Activated naive CD4-positive, alpha-beta T cell treated with anti-CD3 and anti-CD28 coated beads, Interleukin-2, amount 50 U/mL, for 72 hours (primary cell): Measurements from ENCODE around the gene LRRC27. TPM values are rescaled to one million over a fixed set of nuclear protein-coding genes. Genes with fewer than 3 reads are reported as not detected.
A peak's percentile ranks its signal among the peaks of the same experiment; 100 is the strongest.
"Not testable (repeated sequence)": the region's sequence is repeated elsewhere in the genome, so short reads cannot be mapped to it uniquely, and the experiment has no call there.

Experiments
- ATAC-seq, 2 donors: fragments of 150-1000 bp; cut with Tn5 transposase; 2 replicates each; pipeline ENCODE4 v1.10.0; 2021; ENCODE audit warnings: mild to moderate bottlenecking in 2 of 2, moderate library complexity in 2 of 2
- DNase-seq, 2 donors: peaks; one replicate each; pipeline ENCODE4 v3.0.0; 2021 to 2022; ENCODE audit warnings: low spot score in 2 of 2
- H3K27ac Mint-ChIP-seq, 2 donors: one replicate each; pipeline ENCODE4 v1.8.0; 2022; ENCODE audit warnings: mild to moderate bottlenecking in 2 of 2, mixed read lengths in 2 of 2
- H3K36me3 Mint-ChIP-seq, 2 donors: one replicate each; pipeline ENCODE4 v1.8.0; 2022; ENCODE audit warnings: mixed read lengths in 2 of 2
- H3K9me3 Mint-ChIP-seq, 2 donors: one replicate each; pipeline ENCODE4 v1.8.0; 2022; ENCODE audit warnings: mixed read lengths in 2 of 2
- total RNA-seq, 2 donors: library from RNA; stranded (reverse); gene quantifications; one replicate each; pipeline ENCODE4 v1.2.3, GENCODE V29; 2022

The LRRC27 gene
- 1 to 10 TPM; 4.1 to 7.2 TPM for total RNA-seq

- ATAC-seq = peak; percentile 83 to 92
These were observed at the start of gene LRRC27 for GRCh38 chr10:132331601-132332432. Gene LRRC27 (plus strand): TSS chr10:132332193. CDS start chr10:132333525, 1,332 bp downstream.

GRCh38 chr10:132282667-132283603 lies 49.1 kb upstream of the LRRC27 start:
- H3K9me3 Mint-ChIP-seq = no peaks in the 10 kb centered on the region
- peaks cover 0 to 8% of the 10 kb centered on the region in 2 donors for H3K36me3 Mint-ChIP-seq

More at GRCh38 chr10:132331601-132332432, at the start of gene LRRC27:
- Mint-ChIP-seq H3K27ac (peak within 1 kb of the TSS; percentile 95 to 98), H3K9me3 (no peaks in the 10 kb centered on the region), H3K36me3 (peaks cover 27 to 47% of the 10 kb centered on the region in 2 donors)
- peak; percentile 98 to 100 for DNase-seq

GRCh38 chr10:132283604-132284382 lies 48.2 kb upstream of the LRRC27 start:
- H3K36me3 Mint-ChIP-seq = peaks cover 0 to 8% of the 10 kb centered on the region in 2 donors
- no peak overlapping the region for H3K27ac Mint-ChIP-seq
- ATAC-seq (no peak), DNase-seq (no peak)
- no peaks in the 10 kb centered on the region for H3K9me3 Mint-ChIP-seq

More at GRCh38 chr10:132282667-132283603, 49.1 kb upstream of the LRRC27 start:
- no peak overlapping the region for H3K27ac Mint-ChIP-seq
- DNase-seq (no peak), ATAC-seq (no peak)

- no peaks in the 10 kb centered on the region for H3K36me3 Mint-ChIP-seq
- H3K27ac Mint-ChIP-seq = no peak overlapping the region
- no peak for ATAC-seq
- no peaks in the 10 kb centered on the region for H3K9me3 Mint-ChIP-seq
- DNase-seq = no peak
These were observed 42.6 kb upstream of the LRRC27 start for GRCh38 chr10:132289439-132289838.

- Mint-ChIP-seq H3K9me3 (no peaks in the 10 kb centered on the region), H3K27ac (no peak overlapping the region)
These were observed 41.4 kb upstream of the LRRC27 start for GRCh38 chr10:132290631-132291030.

GRCh38 chr10:132291826-132292225 lies 40.2 kb upstream of the LRRC27 start:
- no peaks in the 10 kb centered on the region for H3K36me3 Mint-ChIP-seq
- no peak overlapping the region for H3K27ac Mint-ChIP-seq
- no peak for DNase-seq
- no peak for ATAC-seq
- no peaks in the 10 kb centered on the region for H3K9me3 Mint-ChIP-seq

More at GRCh38 chr10:132290631-132291030, 41.4 kb upstream of the LRRC27 start:
- no peak for DNase-seq
- ATAC-seq = no peak
- no peaks in the 10 kb centered on the region for H3K36me3 Mint-ChIP-seq

GRCh38 chr10:132292287-132293200 lies 39.4 kb upstream of the LRRC27 start:
- ATAC-seq = no peak
- no peak for DNase-seq
- Mint-ChIP-seq H3K27ac (no peak overlapping the region), H3K9me3 (no peaks in the 10 kb centered on the region), H3K36me3 (no peaks in the 10 kb centered on the region)

GRCh38 chr10:132293201-132293812 lies 38.7 kb upstream of the LRRC27 start:
- ATAC-seq (no peak), DNase-seq (no peak)
- H3K36me3 Mint-ChIP-seq = no peaks in the 10 kb centered on the region
- H3K9me3 Mint-ChIP-seq = no peaks in the 10 kb centered on the region
- no peak overlapping the region for H3K27ac Mint-ChIP-seq

- ATAC-seq (no peak), DNase-seq (no peak)
- Mint-ChIP-seq H3K36me3 (no peaks in the 10 kb centered on the region), H3K27ac (no peak overlapping the region), H3K9me3 (no peaks in the 10 kb centered on the region)
These were observed 38.0 kb upstream of the LRRC27 start for GRCh38 chr10:132293813-132294520.

GRCh38 chr10:132294561-132295318 lies 37.3 kb upstream of the LRRC27 start:
- H3K9me3 Mint-ChIP-seq = no peaks in the 10 kb centered on the region
- DNase-seq (no peak), ATAC-seq (no peak)
- H3K27ac Mint-ChIP-seq = no peak overlapping the region
- no peaks in the 10 kb centered on the region for H3K36me3 Mint-ChIP-seq

GRCh38 chr10:132295481-132295880 lies 36.5 kb upstream of the LRRC27 start:
- not testable (repeated sequence) for H3K36me3 Mint-ChIP-seq, ATAC-seq, H3K9me3 Mint-ChIP-seq, H3K27ac Mint-ChIP-seq, DNase-seq

- H3K36me3 Mint-ChIP-seq = no peaks in the 10 kb centered on the region
- peak overlapping the region in 1 of 2 donors; percentile 45 for H3K27ac Mint-ChIP-seq
- ATAC-seq = no peak
- H3K9me3 Mint-ChIP-seq = no peaks in the 10 kb centered on the region
- no peak for DNase-seq
These were observed 35.1 kb upstream of the LRRC27 start for GRCh38 chr10:132296666-132297443.

- H3K36me3 Mint-ChIP-seq = no peaks in the 10 kb centered on the region
- DNase-seq = no peak
These were observed 34.5 kb upstream of the LRRC27 start for GRCh38 chr10:132297526-132297925.

More at GRCh38 chr10:132297526-132297925, 34.5 kb upstream of the LRRC27 start:
- Mint-ChIP-seq H3K27ac (peak overlapping the region in 1 of 2 donors; percentile 45), H3K9me3 (no peaks in the 10 kb centered on the region)
- no peak for ATAC-seq
